GM18517 (cell line): ENCODE data around the gene CIRBP.
"Not testable (repeated sequence)": the region's sequence is repeated elsewhere in the genome, so short reads cannot be mapped to it uniquely, and the experiment has no call there.

ENCODE experiments used
- ATAC-seq: cut with Tn5 transposase; IDR thresholded peaks from one replicate; pipeline ENCODE4 v1.9.1; 2021; ENCODE audit warnings: mild to moderate bottlenecking, moderate library complexity; ENCODE audit not compliant: unreplicated experiment

The CIRBP gene

GRCh38 chr19:1308718-1309117 is 39.6 kb downstream of the CIRBP start:
- ATAC-seq = no peak

GRCh38 chr19:1309977-1310852 is 41.1 kb downstream of the CIRBP start:
- ATAC-seq = no peak

- ATAC-seq = no peak
Measured at GRCh38 chr19:1310853-1311180, 41.7 kb downstream of the CIRBP start.

GRCh38 chr19:1311543-1312091 is 42.5 kb downstream of the CIRBP start:
- ATAC-seq = no peak

- ATAC-seq = no peak
Measured at GRCh38 chr19:1312767-1313694, 43.9 kb downstream of the CIRBP start.

GRCh38 chr19:1313695-1314613 is 44.8 kb downstream of the CIRBP start:
- no peak for ATAC-seq

- ATAC-seq = no peak
Measured at GRCh38 chr19:1315470-1316166, 46.5 kb downstream of the CIRBP start.

GRCh38 chr19:1316466-1316865 is 47.3 kb downstream of the CIRBP start:
- ATAC-seq = no peak

- no peak for ATAC-seq
Measured at GRCh38 chr19:1317274-1318003, 48.3 kb downstream of the CIRBP start.

- ATAC-seq = no peak
Measured at GRCh38 chr19:1318678-1319471, 49.7 kb downstream of the CIRBP start.

GRCh38 chr19:1320282-1320650 is 51.1 kb downstream of the CIRBP start:
- ATAC-seq = not testable (repeated sequence)

- no peak for ATAC-seq
Measured at GRCh38 chr19:1321539-1321938, 52.4 kb downstream of the CIRBP start.

GRCh38 chr19:1322198-1322981 is 53.3 kb downstream of the CIRBP start:
- ATAC-seq = no peak

GRCh38 chr19:1324249-1324805 is 55.2 kb downstream of the CIRBP start:
- no peak for ATAC-seq
